HepG2 (cell line): ENCODE results near the gene CCBE1.

Source experiments
- BHLHE40 ChIP-seq: IDR thresholded peaks from 2 replicates; pipeline ENCODE4 v1.6.1; 2011; ENCODE audit warnings: low read length, improper control_type of control experiment
- GABPA ChIP-seq, 2 experiments: IDR thresholded peaks; 2 replicates each; pipeline ENCODE4 v1.6.1; 2011 to 2016; ENCODE audit warnings: low read depth in 2 of 2, low read length in 1 of 2, missing biosample characterization in 1 of 2, missing genetic modification characterization in 1 of 2
- POLR2A ChIP-seq, 2 experiments: IDR thresholded peaks; 2 replicates each; pipeline ENCODE4 v1.6.1; 2011; ENCODE audit warnings: low read depth in 2 of 2, low read length in 2 of 2, mild to moderate bottlenecking in 1 of 2, moderate library complexity in 1 of 2; ENCODE audit not compliant: insufficient read depth in 1 of 2
- USF2 ChIP-seq, 2 experiments: sonication (generic) in 1 of 2; formaldehyde crosslinking in 1 of 2; IDR thresholded peaks; 2 replicates each; pipeline versions ENCODE4 v1.5.1 to v1.6.1; 2011 to 2020; ENCODE audit warnings: borderline replicate concordance in 1 of 2, low read depth in 1 of 2, low read length in 1 of 2, mild to moderate bottlenecking in 1 of 2, missing genetic modification reagents in 1 of 2, moderate library complexity in 1 of 2
- ZC3H13 ChIP-seq: sonication (generic); formaldehyde crosslinking; IDR thresholded peaks from 2 replicates; pipeline ENCODE4 v1.8.1; 2023; ENCODE audit warnings: mild to moderate bottlenecking, missing genetic modification reagents, moderate library complexity
- ZNF138 ChIP-seq: sonication (generic); formaldehyde crosslinking; IDR thresholded peaks from 2 replicates; pipeline ENCODE4 v1.5.0; 2020; ENCODE audit warnings: mild to moderate bottlenecking, low read depth, missing genetic modification reagents
- ZNF232 ChIP-seq: sonication (generic); formaldehyde crosslinking; IDR thresholded peaks from 2 replicates; pipeline ENCODE4 v1.4.0; 2020; ENCODE audit warnings: missing genetic modification reagents, borderline replicate concordance
- ZNF337 ChIP-seq: sonication (generic); formaldehyde crosslinking; IDR thresholded peaks from 2 replicates; pipeline ENCODE4 v1.5.1; 2020; ENCODE audit warnings: missing genetic modification reagents, low read depth, mild to moderate bottlenecking, borderline replicate concordance
- ZNF678 ChIP-seq: sonication (generic); formaldehyde crosslinking; IDR thresholded peaks from 2 replicates; pipeline ENCODE4 v1.4.0; 2020; ENCODE audit warnings: mild to moderate bottlenecking, missing genetic modification reagents
- ZNF740 ChIP-seq: sonication (generic); formaldehyde crosslinking; IDR thresholded peaks from 2 replicates; pipeline ENCODE4 v1.4.0; 2020; ENCODE audit warnings: missing genetic modification reagents
- ZSCAN29 ChIP-seq: sonication (generic); formaldehyde crosslinking; conservative IDR thresholded peaks from 2 replicates; pipeline ENCODE4 v1.4.0; 2020; ENCODE audit warnings: mild to moderate bottlenecking, missing genetic modification reagents
- TF ChIP-seq, protein P1 (sequence below): sonication (generic); formaldehyde crosslinking; IDR thresholded peaks from 2 replicates; pipeline ENCODE4 v1.5.0; 2020; ENCODE audit warnings: mild to moderate bottlenecking, missing genetic modification reagents, moderate library complexity

- TF ChIP-seq, protein P1, sequence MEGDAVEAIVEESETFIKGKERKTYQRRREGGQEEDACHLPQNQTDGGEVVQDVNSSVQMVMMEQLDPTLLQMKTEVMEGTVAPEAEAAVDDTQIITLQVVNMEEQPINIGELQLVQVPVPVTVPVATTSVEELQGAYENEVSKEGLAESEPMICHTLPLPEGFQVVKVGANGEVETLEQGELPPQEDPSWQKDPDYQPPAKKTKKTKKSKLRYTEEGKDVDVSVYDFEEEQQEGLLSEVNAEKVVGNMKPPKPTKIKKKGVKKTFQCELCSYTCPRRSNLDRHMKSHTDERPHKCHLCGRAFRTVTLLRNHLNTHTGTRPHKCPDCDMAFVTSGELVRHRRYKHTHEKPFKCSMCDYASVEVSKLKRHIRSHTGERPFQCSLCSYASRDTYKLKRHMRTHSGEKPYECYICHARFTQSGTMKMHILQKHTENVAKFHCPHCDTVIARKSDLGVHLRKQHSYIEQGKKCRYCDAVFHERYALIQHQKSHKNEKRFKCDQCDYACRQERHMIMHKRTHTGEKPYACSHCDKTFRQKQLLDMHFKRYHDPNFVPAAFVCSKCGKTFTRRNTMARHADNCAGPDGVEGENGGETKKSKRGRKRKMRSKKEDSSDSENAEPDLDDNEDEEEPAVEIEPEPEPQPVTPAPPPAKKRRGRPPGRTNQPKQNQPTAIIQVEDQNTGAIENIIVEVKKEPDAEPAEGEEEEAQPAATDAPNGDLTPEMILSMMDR (CRISPR knock-in tag): no peak
- TF ChIP-seq ZNF138 (CRISPR knock-in tag) (no peak), ZSCAN29 (CRISPR knock-in tag) (no peak), POLR2A (IDR thresholded peaks at IDR 0.05; ENCODE audit: insufficient read depth in 1 of 2, low read depth in 2 of 2, low read length in 2 of 2) (no peak), ZNF740 (CRISPR knock-in tag) (no peak), USF2 (IDR thresholded peaks at IDR 0.05; ENCODE audit: low read depth, low read length) (no peak), USF2 (CRISPR knock-in tag; IDR thresholded peaks at IDR 0.05; ENCODE audit: borderline replicate concordance) (no peak), ZC3H13 (no peak), ZNF232 (CRISPR knock-in tag) (no peak), ZNF678 (CRISPR knock-in tag) (no peak), GABPA (IDR thresholded peaks at IDR 0.05; ENCODE audit: low read depth, low read length) (no peak), GABPA (CRISPR knock-in tag; IDR thresholded peaks at IDR 0.05; ENCODE audit: low read depth) (no peak), BHLHE40 (no peak), ZNF337 (no peak)
Observed at GRCh38 chr18:59681521-59682004, 15.7 kb downstream of the CCBE1 start.
